HG03565 (cell line): ENCODE results near the gene FN3KRP.

Source experiments
- ATAC-seq: cut with Tn5 transposase; IDR thresholded peaks from one replicate; pipeline ENCODE4 v1.9.1; 2021; ENCODE audit warnings: mild to moderate bottlenecking, moderate library complexity; ENCODE audit not compliant: unreplicated experiment

The FN3KRP gene

GRCh38 chr17:82716203-82717010 is at the start of gene FN3KRP:
TSS of gene FN3KRP (plus strand) at chr17:82716706. CDS start at chr17:82716756, 50 bp downstream.
- ATAC-seq, result no peak

DNA sequence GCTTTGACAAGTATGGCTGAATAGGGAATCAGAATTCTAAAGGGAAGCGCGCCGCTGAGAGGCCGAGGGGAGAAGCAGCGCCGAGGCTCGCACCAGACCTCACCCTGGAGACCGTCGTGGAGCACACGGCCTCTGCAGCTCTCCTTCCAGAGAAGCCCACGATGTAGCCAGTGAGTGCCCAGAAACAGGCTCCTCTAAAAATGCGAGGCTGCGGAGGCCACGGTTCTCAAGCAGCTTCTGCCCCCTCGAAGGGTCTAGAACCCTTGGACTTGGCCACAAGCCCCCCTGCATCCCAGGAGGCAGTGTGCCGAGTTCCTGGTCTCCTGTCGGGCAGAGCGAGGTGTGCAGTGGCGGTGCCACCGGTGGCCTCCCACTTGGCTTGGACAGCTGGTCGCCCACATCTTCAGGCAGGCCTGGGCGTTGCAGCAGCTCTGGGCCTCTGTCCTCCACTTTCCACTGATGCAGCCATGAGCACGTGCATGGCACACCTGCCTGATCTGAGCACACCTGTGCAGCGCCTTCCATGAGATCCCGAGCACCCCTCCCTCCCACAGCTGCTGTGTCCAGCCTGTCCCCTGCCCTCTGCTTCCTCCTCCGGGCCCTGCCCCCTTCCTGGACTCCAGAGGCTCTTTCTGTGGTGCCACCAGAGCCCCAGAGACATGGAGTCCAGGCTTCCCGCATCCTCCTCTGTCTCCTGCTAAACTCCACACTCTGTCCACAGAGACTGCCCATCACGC is 49.4 kb upstream of the FN3KRP start:
- no peak for ATAC-seq

GRCh38 chr17:82667668-82668000 is 48.9 kb upstream of the FN3KRP start:
- ATAC-seq, result no peak

DNA sequence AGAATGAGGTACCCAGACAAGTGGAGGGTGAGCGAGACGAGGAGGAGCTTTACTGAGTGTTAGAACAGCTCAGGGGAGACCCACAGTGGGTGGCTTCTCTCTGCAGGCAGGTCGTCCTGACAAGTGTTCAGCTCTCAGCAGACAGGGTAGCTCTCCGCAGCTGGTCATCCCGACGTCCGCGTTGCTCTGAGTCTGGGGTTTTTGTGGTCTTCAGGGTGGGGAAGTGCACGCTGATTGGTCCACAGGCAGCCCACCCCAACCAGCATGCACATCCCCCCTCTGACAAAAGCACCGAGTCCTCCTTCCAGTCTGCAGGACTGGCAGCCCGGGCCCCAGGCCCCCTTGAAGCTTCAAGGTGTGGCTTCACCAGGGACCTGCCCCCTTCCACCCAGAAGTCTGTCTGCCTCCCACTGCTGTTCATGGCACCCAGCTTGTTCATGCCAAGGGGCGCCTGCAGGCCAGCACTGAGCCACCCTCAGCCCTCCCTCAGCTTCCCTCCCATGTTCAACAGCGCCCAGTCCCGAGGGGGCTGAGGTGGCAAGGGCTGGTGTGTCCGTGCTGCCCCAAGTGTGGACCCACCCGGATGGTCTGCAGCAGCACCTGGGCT is 48.4 kb upstream of the FN3KRP start:
- no peak for ATAC-seq

DNA sequence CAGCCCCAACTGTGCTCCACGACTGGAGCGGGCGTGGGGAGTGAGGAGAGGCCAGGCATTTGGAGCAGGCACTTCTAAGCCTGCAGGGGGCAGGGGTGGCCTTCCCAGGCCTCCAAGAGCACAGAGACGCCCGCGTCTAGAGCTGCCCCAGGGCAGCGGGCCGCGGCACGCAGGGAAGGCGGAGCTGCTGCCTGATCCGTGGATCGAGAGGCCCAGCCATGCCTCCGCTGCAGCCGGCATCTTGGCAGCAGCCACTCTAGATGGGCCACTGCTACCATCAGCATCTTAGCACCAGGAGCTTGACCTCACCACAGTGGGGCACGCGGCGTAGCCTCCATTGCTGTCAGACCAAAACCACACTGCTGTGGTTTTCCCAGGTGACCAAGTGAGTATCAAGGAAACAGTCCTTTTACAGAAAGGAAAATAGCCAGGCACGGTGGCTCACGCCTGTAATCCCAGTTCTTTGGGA is 47.8 kb upstream of the FN3KRP start:
- no peak for ATAC-seq

DNA sequence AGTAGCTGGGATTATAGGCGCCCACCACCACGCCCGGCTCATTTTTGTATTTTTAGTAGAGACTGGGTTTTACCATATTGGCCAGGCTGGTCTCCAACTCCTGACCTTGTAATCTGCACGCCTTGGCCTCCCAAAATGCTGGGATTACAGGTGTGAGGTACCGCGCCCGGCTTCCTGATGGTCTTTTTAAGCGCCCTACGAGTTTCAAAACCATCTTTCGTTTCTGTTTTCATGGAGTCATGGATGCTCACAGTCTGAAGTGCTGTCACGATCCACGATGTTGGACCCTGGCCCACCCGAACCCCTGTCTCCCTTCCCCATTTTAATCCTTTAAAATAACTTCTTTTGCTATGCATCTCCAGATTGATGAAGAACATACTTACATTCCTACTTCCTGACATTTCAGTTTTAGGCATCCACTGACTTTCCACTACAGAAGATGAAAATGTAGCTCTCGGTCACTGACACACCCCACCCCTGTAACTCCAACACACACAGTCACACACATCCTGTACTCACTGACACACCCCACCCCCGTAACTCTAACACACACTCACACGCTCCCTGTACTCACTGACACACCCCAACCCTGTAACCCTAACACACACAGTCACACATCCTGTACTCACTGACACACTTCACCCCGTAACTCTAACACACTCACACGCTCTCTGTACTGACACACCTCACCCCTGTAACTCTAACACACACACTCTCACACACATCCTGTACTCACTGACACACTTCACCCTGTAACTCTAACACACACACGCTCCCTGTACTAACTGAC is 45.6 kb upstream of the FN3KRP start:
- ATAC-seq, result no peak

GRCh38 chr17:82674656-82675475 is 41.6 kb upstream of the FN3KRP start:
- no peak for ATAC-seq

DNA sequence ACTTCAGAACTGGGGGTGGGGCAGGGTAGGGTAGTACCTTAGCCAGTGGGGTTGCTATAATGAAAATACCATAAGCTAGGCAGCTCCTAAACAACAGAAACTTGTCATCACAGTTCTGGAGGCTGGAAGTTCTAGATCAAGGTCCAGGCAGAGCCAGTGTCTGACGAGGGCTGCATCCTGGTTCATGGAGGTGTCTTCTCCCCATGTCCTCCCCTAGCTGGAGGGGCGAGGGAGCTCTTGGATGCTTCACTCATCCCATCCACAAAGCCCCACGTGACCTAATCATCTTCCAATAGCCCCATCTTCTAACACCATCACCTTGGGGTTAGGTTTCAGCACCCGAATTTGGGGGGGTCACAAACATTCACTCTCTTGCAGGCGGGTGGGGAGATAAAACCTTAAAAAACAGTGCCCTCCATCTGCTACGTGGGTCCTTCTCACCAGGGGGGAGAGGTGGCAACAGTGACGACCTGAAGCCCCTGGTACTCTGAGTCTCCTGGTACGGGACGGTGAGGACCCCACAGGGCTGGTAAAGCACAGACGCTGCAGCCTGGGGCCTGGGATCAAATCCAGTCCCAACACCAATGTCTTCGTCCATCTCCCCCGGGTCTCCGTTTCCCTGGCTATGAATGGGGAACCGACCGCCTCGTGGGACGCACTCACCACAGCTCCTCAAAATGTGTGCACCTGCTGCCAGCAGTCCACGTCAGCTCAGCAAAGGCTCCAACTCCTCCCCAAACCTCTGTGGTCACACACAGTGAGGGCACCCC is 40.8 kb upstream of the FN3KRP start:
- no peak for ATAC-seq

- no peak for ATAC-seq
These were observed 39.1 kb upstream of the FN3KRP start for GRCh38 chr17:82677353-82677925.

DNA sequence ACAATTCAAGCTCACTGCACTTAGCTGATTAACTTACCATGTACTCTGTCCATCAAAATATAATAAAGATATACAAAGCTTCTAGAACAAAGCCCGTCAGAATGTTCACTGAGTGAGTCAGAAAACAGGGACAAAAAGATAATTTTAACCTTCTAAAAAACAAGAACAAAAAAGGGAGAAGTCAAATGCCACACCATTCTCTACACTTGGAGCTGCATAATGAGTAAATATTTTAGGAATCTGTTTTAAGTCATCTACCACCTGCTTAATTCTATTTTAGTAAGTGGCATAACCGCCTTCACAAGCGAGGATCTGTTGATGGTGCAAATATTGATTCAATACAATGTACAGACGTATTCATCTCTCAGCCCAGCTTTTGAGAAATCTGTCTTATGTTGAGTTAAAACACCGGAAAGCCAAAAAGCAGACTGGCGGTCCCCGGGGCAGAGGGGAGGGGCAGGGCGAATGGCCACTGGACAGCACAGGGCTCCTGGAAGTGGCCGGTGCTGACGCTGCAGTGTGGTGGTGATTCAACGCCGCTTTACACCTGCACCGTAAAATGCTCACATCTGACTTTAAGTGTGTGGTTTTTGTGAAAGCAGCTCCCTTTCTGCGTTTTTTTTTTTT is 38.1 kb upstream of the FN3KRP start:
- ATAC-seq, result no peak

DNA sequence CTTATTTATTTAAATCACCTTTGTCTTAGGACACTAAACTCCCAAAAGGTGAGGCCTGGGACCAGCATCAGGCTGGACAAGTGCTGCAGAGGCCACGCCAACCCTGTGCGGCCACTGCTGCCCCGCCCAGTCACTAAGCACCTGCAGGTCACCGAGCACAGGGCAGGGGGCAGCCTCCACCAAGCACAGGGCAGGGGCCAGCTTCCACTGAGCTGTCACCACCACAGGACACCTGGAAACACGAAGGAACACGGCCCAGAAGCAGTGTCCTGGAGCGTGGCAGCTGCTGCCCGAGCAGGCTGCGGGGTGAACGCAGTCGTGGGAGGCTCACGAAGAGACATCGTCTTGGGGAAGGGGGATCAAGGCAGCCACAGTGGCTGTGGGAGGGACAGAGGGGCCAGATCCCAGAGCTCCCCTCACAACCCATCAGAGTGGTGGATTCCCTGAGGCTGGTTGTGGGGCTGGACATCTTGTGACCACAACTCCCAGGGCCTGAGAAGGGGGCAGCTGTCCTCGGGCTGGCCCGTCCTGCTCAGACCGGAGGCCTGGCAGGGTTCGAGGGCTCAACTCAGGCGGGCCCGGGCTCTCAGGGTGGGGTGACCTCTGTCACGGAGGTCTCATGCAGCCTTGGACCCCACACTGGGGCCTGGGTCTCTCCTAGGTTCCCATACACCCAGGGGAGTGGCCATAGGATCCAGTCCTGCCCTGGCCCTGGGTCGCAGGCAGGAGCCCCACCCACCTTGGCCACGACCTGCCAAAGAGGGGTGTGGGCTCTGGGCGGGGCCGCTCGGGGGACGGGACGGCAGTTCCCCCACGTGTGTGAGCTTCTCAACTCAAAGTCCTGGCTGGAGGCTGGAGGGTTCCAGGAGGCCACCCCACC is 36.7 kb upstream of the FN3KRP start:
- ATAC-seq, result no peak

- no peak for ATAC-seq
These were observed 35.0 kb upstream of the FN3KRP start for GRCh38 chr17:82681547-82681946.

DNA sequence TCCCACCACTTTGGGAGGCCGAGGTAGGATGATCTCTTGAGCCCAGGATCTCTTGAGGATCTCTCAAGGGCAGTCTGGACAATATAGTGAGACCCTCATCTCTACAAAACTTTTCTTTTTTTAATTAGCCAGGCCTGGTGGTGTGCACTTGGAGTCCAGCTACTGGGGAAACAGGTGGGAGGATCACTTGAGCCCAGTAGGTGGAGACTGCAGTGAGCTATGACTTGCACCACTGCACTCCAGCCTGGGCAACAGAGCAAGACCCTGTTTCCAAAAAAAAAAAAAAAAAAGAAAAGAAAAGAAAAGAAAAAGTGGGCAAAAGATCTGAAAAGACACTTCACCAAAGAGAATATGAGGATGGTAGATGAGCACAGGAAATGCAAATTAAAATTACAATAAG is 33.0 kb upstream of the FN3KRP start:
- ATAC-seq, result no peak

DNA sequence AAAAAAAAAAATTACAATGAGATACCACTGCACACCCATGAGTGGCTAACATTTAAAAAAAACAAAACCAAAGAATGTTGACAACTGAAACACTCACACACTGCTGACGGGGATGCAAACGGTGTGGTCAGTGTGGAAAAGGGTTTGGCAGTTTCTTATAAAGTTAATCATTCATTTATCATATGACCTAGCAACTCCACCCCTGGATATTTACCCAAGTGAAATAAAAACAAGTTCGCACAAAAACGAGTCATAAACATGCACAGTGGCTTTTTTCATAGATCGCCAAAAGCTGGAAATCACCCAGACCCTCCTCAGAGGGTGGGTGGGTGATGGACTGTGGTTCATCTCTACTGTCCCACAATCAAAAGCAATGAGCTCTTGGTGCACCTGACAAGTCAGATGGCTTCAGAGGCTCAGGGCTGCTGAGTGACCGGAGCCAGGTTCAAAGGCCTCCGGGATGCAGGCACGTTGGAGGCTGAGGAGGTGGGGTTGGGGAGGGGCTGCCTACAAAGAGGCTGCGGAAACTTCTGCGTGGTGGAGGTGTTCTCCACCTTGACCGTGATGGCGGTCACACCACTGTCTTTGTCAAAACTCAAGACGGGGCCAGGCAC is 32.2 kb upstream of the FN3KRP start:
- no peak for ATAC-seq

DNA sequence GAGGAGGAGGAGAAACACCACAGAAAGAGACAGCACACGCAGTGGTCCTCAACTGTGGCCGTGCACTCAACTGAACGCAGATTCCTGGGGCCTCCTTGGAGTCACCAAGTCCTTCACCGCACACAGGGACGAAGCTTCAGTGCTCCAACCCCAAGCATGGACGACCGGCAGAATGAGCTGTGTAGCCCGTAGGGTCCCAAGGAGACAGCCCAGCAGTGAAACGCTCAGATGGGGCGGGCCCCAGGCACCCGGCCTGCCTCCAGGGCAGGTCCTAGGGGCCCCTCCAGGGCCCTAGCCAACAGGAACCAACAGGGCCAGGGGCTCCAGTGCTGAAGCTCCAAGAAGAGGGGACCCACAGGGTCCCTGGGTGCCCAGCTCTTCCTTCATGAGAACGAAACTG is 31.2 kb upstream of the FN3KRP start:
- ATAC-seq, result no peak

DNA sequence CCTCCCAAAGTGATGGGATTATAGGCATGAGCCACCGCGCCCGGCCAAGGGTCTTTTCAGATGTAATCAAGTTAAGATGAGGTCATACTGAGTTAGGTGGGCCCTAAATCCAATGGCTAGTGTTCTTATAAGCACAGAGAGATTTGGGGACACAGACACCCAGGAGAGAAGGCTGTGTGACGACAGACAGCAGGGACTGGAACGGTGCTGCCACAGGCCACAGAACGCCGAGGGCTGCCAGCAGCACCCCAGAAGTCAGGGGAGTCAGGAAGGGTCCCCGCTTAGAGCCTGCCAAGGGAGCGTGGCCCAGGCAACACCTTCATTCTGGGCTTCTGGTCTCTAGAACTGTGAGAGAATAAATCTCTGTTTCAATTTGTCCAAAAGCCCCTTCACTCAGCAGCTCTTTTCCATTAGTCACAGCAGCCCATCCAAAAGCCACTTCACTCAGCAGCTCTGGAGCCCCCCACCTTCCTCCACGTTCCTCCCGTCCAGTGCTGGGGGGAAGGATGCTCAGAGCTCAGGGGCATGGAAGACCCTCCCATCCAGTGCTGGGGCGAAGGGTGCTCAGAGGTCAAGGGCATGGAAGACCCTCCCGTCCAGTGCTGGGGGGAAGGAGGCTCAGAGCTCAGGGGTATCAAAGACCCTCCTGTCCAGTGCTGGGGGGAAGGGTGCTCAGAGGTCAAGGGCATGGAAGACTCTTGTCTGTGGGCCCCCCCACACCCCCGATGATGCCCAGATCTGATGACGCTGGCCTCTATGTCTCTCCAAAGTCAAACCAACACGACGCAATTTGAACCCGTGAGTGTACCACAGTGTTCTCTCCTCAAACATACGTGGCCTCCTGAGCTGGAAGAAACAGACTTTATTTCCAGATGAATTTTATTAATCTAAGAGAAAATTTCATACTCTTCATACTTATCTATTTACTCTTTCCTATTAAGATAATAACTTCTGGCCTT is 29.9 kb upstream of the FN3KRP start:
- no peak for ATAC-seq
